HG03139 (cell line): Measurements from ENCODE around the gene ZNF345.

Experiments
- ATAC-seq: cut with Tn5 transposase; IDR thresholded peaks from one replicate; pipeline ENCODE4 v1.9.1; 2021; ENCODE audit not compliant: unreplicated experiment

ZNF345 gene

DNA sequence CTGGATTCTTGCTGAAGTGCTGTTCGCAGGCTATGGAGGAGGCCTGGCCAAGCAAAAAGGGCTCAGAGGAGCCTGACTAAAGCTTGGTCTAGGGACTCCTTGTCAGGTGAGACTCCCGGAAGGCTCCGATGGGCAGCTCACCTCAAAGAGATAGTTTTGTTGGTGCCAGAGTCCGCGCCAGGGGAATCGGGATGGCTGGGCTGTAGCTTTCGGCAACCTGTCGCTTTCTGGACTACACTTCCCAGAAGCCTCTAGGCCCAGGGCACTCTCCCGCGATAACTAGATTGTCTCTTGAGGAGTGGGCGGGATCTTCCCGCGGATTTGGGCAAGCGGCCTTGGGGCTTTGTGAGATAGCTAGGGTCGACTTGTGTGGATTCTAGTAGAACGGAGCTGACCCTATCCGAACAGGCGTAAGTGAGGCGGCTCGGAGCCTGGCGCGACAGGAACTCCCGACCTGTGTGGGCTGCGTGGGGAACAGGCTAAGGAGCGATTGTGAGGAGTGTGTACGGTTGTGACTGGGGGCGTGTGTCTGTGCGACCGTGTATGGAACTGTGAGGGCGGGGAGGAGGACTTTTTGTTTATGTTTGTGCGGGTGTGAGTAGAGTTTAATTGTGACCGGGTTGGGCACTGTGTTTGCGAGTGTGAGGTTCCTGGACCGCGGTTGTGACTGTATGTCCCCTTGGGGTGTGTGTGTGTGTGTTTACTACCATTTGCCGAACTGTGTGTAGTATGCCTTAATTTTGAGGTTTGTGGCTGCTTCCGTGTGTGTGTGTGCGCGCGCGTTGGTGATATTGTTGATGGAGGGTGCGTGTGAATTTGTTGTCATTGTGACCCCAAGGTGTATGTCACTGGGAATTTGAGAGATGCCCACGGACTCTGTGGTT, at the start of gene ZNF345:
ZNF345 (plus strand) TSS at position 318 of the 884 bp plus-strand sequence. CDS start 25,955 bp downstream, outside the sequence.
- ATAC-seq = peak; percentile 70

DNA sequence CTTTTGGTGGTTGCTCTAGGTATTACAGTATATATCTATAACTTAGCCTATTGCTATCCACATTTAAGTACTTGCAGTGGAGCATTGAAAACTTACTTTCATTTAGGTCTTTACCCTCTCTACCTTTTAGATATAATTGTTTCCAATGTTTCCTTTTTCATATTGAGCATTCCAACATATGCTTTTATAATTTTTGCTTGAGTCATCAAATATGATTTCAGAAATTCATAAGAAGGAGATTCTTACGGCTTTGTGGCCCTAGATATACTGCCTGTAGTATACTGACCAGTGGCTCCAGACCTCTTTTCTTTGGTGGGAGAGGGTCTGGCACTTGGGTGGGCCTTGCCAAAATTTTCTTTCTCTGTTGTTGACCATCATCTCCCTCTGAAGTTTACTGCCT, 45.3 kb upstream of the ZNF345 start:
- no peak for ATAC-seq

DNA sequence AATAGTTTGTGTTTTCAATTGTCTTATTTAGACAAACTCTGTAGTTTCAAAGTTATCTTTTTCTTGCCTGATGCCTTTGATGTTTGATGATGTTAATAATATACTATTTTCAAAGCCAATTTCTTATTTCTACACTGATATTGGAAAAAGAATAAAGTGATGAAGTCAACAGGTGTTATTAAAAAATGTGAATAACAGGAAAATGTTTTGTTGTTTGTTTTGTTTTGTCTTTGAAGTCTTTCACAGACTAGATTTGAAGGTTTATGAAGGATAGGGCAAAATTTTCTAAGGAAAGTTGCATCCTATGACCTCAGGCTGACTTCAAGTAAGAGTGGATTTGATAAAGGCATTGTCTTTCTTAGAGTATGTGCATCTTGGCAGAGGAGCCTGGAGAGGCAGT, 43.6 kb upstream of the ZNF345 start:
- ATAC-seq = no peak

DNA sequence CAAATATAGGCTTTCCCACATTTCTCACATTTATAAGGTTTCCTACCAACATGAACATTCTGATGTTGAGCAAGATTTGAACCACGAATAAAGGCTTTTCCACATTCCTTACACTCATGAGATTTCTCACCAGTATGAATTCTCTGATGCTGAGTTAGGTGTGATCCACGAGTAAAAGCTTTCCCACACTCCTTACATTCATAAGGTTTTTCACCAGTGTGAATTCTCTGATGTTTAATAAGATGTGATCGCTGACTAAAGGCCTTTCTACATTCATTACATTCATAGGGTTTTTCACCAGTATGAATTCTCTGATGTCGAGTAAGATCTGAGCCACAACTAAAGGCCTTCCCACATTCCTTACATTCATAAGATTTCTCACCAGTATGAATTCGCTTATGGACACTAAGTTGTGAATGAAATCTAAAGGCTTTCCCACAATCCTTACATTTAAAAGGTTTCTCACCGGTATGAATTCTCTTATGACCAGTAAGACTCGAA, 31.5 kb upstream of the ZNF345 start:
- ATAC-seq = no peak

DNA sequence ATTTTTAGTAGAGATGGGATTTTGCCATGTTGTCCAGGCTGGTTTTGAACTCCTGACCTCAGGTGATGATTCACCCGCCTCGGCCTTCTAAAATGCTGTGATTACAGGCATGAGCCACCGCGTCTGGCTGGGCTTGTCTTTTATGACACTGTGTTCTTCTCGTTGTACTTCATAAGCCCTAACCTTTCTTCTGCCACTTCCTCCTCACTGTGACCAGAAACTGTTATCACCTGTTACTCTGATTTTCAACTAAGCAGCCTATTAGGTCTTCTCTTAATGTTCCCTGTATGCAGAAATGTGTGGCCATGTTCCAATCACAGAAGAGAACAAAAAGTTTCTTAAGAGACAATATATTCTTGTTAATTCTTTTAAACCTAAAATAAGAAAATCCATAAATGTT, 28.9 kb upstream of the ZNF345 start:
- no peak for ATAC-seq

DNA sequence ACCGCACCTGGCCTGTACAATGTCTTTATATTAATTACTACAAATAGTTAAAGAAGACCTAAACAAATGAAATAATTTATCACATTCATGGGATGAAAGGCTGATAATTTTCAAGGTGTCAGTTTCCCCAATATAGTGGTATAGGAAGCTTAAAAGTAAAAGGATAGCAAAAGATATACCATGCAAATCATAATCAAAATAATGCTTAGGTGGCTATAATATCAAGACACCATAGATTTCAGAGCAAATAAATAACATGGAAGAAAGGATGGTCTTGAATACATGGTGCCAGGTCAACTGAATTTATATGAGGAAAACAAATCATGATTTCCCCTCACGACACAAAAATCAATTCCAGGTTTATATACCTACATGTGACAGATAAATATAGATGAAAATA, 17.2 kb upstream of the ZNF345 start:
- ATAC-seq = no peak

DNA sequence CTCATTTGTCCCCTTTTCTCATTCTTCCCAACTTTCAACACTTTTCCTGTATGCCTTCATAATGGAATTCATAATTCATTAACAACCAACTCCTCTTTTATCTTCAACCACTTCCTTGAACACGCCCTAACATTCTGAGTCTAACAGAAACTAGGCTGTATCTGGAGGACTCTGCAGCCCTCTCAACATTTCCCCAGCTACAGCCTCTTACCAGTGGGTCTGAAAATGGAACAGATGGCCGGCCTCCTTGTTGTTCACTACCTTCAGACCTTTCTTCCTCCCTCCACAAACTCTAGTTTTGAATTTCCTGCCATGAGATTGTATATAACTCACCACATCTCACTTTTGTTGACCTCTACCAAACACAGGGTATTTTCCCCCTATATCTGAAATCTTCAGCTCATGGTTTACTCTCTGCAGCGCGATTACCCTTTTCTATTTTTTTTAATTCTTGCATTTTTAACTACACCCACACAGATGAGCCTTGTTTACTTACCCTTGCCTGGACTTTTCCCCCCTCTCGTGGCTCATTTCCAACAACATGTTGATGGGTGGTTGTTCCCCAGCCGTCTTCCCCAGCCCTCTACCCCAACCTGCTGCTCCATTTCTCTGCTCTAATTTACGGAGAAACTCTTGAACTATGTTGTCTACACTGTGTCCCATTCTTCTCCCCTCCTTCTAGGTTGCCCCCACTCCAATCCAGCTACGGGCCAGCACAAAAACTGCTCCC, 13.3 kb upstream of the ZNF345 start:
- ATAC-seq = no peak

DNA sequence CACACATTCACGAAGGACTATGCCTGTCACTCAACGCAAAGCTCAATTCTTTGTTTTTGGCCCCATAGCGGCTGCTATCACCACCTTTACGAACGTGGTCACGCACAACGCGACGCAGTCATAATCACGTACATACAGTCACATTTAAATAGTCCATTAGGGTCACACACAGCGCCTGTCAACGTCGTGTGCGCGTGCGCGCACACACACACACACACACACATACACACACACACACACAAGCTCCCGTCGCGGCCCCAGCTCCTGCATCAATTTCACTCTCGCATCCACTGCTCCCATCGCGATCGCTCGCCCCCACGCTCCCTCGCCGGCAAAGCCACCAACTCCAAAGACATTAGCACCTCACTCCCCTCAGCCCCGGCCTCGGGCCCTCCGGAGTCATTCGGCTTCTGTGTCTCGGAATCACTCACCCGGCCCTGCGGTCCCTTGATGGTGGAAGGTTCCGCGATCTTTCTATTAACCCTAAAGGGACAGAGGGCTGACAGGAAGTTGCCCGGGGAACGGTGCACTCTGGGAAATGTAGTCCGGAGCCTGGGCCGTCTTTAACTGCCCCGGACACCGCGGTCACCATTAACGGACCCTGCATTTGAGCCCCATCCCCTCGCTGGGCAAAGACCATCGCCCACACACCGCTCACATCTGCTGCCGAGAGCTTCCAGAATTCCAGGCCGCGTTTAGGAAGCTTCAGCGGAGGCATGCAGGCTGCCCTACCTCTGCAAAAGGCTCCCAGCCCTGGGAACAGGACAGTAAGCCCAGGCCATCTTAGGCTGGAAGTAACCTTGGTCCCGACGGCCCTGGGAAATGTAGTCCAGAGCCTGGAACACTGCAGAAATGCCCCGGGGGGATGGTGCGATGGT, 12.5 kb upstream of the ZNF345 start, which contains the start of gene ZNF790:
ZNF790 (minus strand) TSS at position 482 of the 878 bp plus-strand sequence. CDS start 12,768 bp downstream, outside the sequence.
- peak; percentile 84 for ATAC-seq

DNA sequence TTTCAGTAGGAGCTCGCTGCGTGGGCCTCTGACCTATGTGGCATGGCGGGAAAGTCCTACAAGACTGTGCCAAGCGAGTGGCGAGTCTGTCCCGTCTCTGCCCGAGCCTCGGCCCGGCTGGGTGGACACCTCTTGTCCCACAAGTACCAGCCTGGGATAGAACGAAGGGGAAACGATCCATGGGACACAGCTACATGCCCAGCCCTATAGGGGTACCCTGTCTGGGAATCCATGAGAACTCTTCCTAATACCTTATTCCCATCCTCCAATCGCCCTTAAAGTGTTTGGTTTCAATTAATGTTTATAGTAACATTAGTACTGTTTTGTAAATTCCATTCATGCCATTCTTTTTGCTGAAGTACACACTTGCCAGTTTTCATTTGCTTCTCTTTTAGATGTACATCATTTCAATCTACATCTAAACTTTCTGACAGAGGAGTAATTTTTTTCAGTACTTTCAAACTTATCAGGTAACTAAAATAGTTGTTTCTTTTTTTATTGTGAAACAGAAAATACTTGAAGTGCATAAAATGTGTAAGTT, 11.8 kb upstream of the ZNF345 start:
- no peak for ATAC-seq

DNA sequence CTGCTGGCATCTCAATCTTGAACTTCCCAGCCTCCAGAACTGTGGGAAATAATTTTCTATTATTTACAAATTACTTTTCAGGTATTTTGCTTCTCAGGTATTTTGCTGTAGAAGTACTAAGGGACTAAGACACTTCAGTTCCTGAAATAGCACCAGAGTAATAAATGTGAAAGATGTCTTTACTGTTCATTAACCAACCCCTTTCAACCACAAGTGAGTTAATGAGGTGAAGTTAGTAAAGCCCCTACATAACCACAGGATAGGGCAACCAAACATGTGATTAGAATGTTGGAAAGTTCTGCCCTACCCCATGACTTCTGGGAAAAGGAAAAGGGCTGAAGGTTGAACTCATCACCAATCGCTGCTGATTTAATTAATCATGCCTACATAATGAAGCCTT, 2.7 kb upstream of the ZNF345 start:
- ATAC-seq = no peak

DNA sequence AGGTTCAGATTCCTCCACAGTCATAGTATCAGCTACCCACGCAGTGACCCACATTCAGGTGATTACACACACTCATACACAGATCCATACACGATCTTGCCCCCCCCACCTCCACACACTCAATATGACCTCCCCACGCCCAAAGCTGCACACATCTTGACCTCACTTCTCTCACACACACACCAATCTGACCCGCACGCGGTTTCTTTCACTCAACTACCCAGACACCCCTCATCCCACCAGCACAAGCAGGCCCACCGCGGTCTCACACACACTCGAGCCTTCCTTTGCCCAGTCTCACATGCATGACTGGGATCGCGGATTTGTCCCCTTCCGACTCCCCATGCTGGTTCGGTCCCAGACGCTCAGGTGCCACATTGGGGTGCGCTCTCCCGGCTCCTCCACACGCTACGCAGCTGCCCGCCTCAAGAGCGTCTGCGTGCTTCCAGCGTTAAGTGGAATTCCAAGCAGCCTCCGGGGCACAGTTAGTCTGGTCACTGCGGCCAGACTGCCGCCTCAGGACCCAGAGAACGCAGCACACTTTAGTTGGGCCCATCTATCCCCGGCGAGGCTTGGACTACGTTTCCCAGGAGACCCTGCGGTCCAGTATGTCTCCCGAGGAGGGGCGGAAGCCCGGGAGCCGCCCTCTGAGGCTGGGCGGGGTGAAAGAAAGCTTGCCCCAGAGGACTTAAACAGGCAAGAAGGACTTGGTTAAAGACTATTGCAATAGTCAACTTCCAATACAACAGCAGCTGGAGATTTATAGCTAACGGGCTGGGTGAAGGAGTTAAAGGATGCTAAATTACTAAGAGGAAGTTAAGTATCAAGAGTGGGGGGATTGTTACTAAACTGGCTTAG, 746 bp upstream of the ZNF345 start:
- ATAC-seq = peak; percentile 70

DNA sequence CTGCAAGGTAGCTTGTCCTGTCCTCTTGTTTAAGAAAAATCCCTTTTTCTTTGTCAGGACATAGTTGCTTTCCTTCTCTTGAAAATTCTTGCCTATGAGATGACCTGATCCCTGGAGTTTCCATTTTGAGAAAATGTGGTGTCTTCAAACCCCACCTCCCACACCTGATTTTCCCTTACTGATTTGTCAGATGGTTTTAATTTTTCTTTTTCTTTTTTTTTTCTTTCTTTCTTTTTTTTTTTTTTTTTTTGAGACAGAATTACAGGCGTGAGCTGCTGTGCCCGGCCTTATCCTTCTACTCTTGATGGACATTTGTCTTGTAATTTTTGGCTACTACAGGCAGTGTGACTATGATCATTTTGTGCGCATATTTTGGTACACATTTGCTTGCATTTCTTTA, 1.2 kb downstream of the ZNF345 start:
- no peak for ATAC-seq

DNA sequence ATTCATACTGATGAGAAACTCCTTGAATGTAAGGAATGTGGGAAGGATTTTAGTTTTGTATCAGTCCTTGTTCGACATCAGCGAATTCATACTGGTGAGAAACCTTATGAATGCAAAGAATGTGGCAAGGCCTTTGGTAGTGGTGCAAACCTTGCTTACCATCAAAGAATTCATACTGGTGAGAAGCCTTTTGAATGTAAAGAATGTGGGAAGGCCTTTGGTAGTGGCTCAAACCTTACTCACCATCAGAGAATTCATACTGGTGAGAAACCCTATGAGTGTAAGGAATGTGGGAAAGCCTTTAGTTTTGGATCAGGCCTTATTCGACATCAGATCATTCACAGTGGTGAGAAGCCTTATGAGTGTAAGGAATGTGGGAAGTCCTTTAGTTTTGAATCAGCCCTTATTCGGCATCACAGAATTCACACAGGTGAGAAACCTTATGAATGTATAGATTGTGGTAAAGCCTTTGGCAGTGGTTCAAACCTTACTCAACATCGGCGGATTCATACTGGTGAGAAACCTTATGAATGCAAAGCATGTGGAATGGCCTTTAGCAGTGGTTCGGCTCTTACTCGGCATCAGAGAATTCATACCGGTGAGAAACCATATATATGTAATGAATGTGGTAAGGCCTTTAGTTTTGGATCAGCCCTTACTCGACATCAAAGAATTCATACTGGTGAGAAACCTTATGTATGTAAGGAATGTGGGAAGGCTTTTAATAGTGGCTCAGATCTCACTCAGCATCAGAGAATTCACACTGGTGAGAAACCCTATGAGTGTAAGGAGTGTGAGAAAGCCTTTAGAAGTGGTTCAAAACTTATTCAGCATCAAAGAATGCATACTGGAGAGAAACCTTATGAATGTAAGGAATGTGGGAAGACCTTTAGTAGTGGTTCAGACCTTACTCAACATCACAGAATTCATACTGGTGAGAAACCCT, 26.6 kb downstream of the ZNF345 start:
- ATAC-seq = no peak

DNA sequence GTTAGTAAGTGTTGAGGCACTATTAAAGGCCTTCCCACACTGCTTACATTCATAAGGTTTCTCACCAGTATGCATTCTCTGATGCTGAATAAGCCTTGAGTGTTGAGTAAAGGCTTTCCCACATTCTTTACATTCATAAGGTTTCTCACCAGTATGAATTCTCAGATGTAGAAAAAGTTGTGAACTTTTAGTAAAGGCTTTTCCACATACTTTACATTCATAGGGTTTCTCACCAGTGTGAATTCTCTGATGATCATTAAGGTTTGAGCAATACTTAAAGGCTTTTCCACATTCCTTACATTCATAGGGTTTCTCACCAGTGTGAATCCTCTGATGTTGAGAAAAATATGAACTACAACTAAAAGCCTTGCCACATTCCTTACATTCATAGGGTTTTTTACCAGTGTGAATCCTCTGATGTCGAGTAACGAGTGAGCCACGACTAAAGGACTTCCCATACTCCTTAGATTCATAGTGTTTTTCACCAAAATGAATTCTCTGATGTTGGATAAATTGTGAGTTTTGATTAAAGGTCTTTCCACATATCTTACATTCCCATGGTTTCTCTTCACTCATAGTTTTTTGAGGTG, 41.2 kb downstream of the ZNF345 start:
- ATAC-seq = no peak

DNA sequence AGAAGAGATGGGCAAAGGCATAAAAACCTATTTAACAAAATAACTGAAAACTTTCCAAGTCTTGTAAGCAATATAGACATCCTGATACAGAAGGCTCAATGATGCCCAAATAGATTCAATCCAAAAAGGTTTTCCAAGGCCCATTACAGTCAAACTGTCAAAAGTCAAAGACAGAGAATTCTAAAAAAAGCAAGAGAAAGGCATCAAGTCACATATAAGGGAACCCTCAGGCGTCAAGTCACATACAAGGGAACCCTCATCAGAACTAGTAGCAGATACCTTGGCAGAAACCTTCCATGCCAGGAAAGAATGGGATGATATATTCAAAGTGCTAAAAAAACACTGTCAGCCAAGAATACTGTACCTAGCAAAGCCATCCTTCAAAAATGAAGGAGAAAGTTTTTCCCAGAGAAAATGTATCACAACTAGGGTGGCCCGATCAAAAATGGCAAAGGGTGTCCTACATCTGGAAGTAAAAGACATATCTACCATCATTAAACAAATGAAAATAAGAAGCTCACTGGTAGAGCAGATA, 44.2 kb downstream of the ZNF345 start:
- ATAC-seq = no peak

DNA sequence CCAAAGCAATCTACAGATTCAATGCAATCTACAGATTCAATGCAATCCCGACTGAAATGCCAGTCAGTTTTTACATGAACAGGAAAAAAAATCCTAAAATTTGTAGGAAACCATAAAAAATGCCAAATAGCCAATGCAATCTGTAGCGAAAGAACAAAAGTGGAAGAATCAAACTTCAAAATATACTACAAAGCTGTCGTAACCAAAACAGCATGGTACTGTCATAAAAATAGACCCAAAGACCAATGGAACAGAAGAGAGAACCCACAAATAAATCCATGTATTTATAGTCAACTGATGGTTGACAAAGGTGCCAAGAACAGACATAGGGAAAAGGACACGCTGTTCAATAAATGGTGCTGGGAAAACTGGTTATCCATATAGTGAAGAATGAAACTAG, 47.7 kb downstream of the ZNF345 start:
- ATAC-seq = no peak

DNA sequence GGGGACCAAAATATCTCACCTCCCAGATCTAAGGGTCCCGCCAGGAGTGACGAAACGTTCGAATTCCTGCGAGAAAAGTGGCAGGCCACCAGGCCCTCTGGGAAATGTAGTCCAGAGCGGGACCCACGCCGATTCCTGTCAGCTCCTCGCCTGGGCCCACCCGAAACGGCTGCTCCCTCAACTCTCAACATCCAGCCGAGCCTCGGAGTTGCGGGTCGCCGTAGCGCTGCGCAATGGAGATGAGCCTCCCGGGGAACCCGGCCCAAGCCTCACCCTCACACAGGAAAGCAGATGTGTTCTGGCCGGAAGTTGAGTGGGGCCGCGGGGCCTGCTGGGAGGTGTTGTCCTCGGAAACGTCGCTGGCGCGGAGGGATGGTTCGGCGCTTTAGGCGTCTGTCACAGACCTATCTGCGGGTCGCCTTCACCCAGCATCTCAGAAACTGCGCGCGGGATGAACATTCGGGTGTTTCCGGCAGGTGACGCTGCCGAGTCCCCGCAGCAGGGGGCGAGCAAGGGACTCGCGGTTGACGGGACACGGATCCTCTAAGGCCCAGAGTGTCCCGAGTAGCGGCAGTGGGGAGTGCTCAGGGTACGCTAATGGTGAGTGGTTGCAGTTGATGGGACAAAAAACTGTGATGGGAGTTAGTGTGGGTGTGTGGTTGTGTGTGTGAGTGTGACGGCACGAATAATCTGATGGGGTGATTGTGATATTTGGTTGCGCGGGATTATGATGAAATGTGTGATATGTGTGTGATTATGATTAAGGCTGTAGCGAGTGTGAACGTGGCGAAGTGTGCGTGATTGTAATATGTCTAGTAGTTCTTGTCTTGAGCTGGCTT, 65.5 kb downstream of the ZNF345 start, which contains the start of the genes ZNF568 and ZNF829:
ZNF568 (plus strand) TSS at position 341 of the 839 bp plus-strand sequence. CDS start 6,439 bp downstream, outside the sequence.
ZNF829 (minus strand) TSS at position 300 of the 839 bp plus-strand sequence. CDS start 1,124 bp downstream, outside the sequence.
- ATAC-seq = peak; percentile 84
